Suprapubic skin (tissue), 4 donors: Measurements from ENCODE around the gene THOC6.

Experiments used
- CTCF ChIP-seq, 2 donors: fragments of 200-600 bp in 1 of 2; fragments of 450-650 bp in 1 of 2; sonication (generic) in 1 of 2; IDR thresholded peaks; one replicate each; pipeline ENCODE4 v1.5.1; 2016 to 2019; ENCODE audit warnings: antibody characterized with exemption in 2 of 2, mild to moderate bottlenecking in 1 of 2, moderate library complexity in 1 of 2
- EP300 ChIP-seq: sonication (generic); formaldehyde crosslinking; IDR thresholded peaks from one replicate; pipeline ENCODE4 v1.6.1; 2017; ENCODE audit warnings: antibody characterized with exemption
- POLR2A ChIP-seq, 2 donors: fragments of 450-650 bp; IDR thresholded peaks; one replicate each; pipeline ENCODE4 v1.6.1; 2017; ENCODE audit warnings: antibody characterized with exemption in 2 of 2, mild to moderate bottlenecking in 2 of 2, moderate library complexity in 2 of 2
- POLR2AphosphoS5 ChIP-seq, 3 donors: sonication (generic); formaldehyde crosslinking; IDR thresholded peaks; one replicate each; pipeline ENCODE4 v1.6.1; 2017; ENCODE audit warnings: antibody characterized with exemption in 3 of 3

GRCh38 chr16:3029491-3030221 lies 5.8 kb downstream of the THOC6 start:
- TF ChIP-seq CTCF (IDR thresholded peaks at IDR 0.05) (no peak), POLR2A (IDR thresholded peaks at IDR 0.05) (no peak), EP300 (no peak), POLR2AphosphoS5 (IDR thresholded peaks at IDR 0.05) (no peak)
